OCI-LY1 (cell line): ENCODE results near the gene SYMPK.
A peak's percentile ranks its signal among the peaks of the same experiment; 100 is the strongest.

Experiments
- H2AFZ ChIP-seq: fragments of 200-600 bp; sonication (generic), shearing (Covaris generic); 2 replicates; pipeline ENCODE4 v1.6.0; 2014; ENCODE audit warnings: antibody characterized with exemption, mild to moderate bottlenecking, low read length
- H3F3A ChIP-seq: fragments of 200-600 bp; sonication (generic), shearing (Covaris generic); 2 replicates; pipeline ENCODE4 v1.6.0; 2014; ENCODE audit warnings: mild to moderate bottlenecking, antibody characterized with exemption, low read length, moderate library complexity; ENCODE audit not compliant: insufficient read depth
- H3K27ac ChIP-seq: fragments of 200-600 bp; sonication (generic); 2 replicates; pipeline ENCODE4 v1.5.1; 2014; ENCODE audit warnings: low read length, mixed run types, mild to moderate bottlenecking, low read depth; ENCODE audit not compliant: poor library complexity, severe bottlenecking
- H3K27me3 ChIP-seq: fragments of 200-600 bp; sonication (generic); 2 replicates; pipeline ENCODE4 v1.6.0; 2014; ENCODE audit warnings: antibody characterized with exemption, mild to moderate bottlenecking, low read length, moderate library complexity; ENCODE audit not compliant: insufficient read depth
- H3K36me3 ChIP-seq: fragments of 200-600 bp; sonication (generic); 2 replicates; pipeline ENCODE4 v1.6.1; 2014; ENCODE audit warnings: mild to moderate bottlenecking, antibody characterized with exemption, low read length, moderate library complexity, mixed read lengths; ENCODE audit not compliant: insufficient read depth
- H3K4me1 ChIP-seq: fragments of 200-600 bp; sonication (generic); 2 replicates; pipeline ENCODE4 v1.5.1; 2014; ENCODE audit warnings: mild to moderate bottlenecking, low read length, moderate library complexity; ENCODE audit not compliant: insufficient read depth, severe bottlenecking
- H3K4me2 ChIP-seq: fragments of 200-600 bp; sonication (generic), shearing (Covaris generic); 2 replicates; pipeline ENCODE4 v1.6.1; 2014; ENCODE audit warnings: low read length
- H3K4me3 ChIP-seq: fragments of 200-600 bp; sonication (generic); 2 replicates; pipeline ENCODE4 v1.5.1; 2014; ENCODE audit warnings: low read length, low read depth, mild to moderate bottlenecking, mixed read lengths; ENCODE audit not compliant: poor library complexity, severe bottlenecking
- H3K79me2 ChIP-seq: fragments of 200-600 bp; shearing (Covaris generic); 2 replicates; pipeline ENCODE4 v1.6.1; 2016; ENCODE audit warnings: mixed run types, low read length, mixed read lengths; ENCODE audit not compliant: insufficient read depth
- H3K9ac ChIP-seq: fragments of 200-600 bp; sonication (generic), shearing (Covaris generic); 2 replicates; pipeline ENCODE4 v1.6.1; 2014; ENCODE audit warnings: mild to moderate bottlenecking, low read length, mixed read lengths
- H3K9me2 ChIP-seq: fragments of 200-600 bp; sonication (generic), shearing (Covaris generic); 2 replicates; pipeline ENCODE4 v1.6.1; 2014; ENCODE audit warnings: low read depth, mild to moderate bottlenecking, low read length, mixed read lengths
- H3K9me3 ChIP-seq: fragments of 200-600 bp; shearing (Covaris generic); 2 replicates; pipeline ENCODE4 v1.6.1; 2014; ENCODE audit warnings: low read length, mixed read lengths
- H4K20me1 ChIP-seq: fragments of 200-600 bp; sonication (generic), shearing (Covaris generic); 2 replicates; pipeline ENCODE4 v1.6.0; 2016; ENCODE audit warnings: mild to moderate bottlenecking, low read length; ENCODE audit not compliant: insufficient read depth
- CTCF ChIP-seq: fragments of 200-600 bp; sonication (generic), shearing (Covaris generic); IDR thresholded peaks from 2 replicates; pipeline ENCODE4 v1.5.1; 2017; ENCODE audit warnings: mild to moderate bottlenecking, antibody characterized with exemption, low read length, moderate library complexity, mixed read lengths
- EZH2 ChIP-seq: fragments of 200-600 bp; sonication (generic), shearing (Covaris generic); IDR thresholded peaks from 2 replicates; pipeline ENCODE4 v1.8.0; 2017; ENCODE audit warnings: borderline replicate concordance, mixed run types, mild to moderate bottlenecking, antibody characterized with exemption, low read length, moderate library complexity, mixed read lengths

The SYMPK gene

GRCh38 chr19:45901912-45902650, 39.1 kb upstream of the SYMPK start, which contains the start of gene MYPOP:
MYPOP (minus strand) TSS chr19:45902613; CDS start chr19:45901773, 840 bp downstream.
- H3K9me2 ChIP-seq: no peaks in the 10 kb centered on the region
- H3K27ac ChIP-seq: peak within 1 kb of the TSS; percentile 31
- peak within 1 kb of the TSS; percentile 85 for H3K4me2 ChIP-seq
- no peaks in the 10 kb centered on the region for H3K79me2 ChIP-seq
- H3F3A ChIP-seq: no peaks in the 10 kb centered on the region
- H2AFZ ChIP-seq: no peak within 1 kb of the TSS
- peak within 1 kb of the TSS; percentile 91 for H3K9ac ChIP-seq
- H3K4me3 ChIP-seq: peak within 1 kb of the TSS; percentile 96
- TF ChIP-seq CTCF (no peak), EZH2 (no peak)
- no peaks in the 10 kb centered on the region for H3K27me3 ChIP-seq
- peaks cover 17% of the 10 kb centered on the region for H3K4me1 ChIP-seq
- no peaks in the 10 kb centered on the region for H4K20me1 ChIP-seq
- H3K9me3 ChIP-seq: no peaks in the 10 kb centered on the region
- H3K36me3 ChIP-seq: peaks cover 30% of the 10 kb centered on the region

DNA sequence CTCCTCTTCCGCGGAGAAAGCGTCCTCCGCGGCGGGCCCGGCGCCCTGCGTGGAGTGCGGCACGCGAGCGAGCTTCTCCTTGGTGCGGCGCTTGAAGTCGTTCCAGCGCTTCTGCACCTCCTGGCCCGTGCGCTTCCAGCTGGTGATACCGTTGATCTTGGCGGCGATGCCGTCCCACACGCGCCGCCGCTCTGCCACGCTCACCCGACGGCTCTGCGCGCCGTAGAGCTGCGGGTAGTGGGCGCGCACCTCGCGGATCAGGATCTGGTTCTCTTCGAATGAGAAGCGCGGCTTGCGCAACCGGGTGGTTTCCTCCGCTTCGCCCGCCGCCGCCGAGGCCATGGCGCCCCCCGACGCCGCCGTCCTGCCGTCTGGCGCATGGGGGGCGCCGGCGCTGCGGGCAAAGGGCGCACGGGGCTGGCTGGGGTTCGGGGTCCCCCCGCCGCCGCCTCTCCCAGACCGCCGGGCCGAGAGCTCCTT, 38.5 kb upstream of the SYMPK start:
- Histone ChIP-seq H3K4me1 (peaks cover 17% of the 10 kb centered on the region), H3K36me3 (peaks cover 31% of the 10 kb centered on the region), H3K4me3 (peak overlapping the region; percentile 96), H3F3A (no peaks in the 10 kb centered on the region), H3K79me2 (no peaks in the 10 kb centered on the region), H3K9ac (peak overlapping the region; percentile 91), H3K9me2 (no peaks in the 10 kb centered on the region), H2AFZ (no peak overlapping the region), H3K9me3 (no peaks in the 10 kb centered on the region), H4K20me1 (no peaks in the 10 kb centered on the region), H3K4me2 (peak overlapping the region; percentile 84), H3K27ac (no peak overlapping the region), H3K27me3 (no peaks in the 10 kb centered on the region)
- TF ChIP-seq EZH2 (no peak), CTCF (no peak)

GRCh38 chr19:45900738-45901431, 37.9 kb upstream of the SYMPK start:
- Histone ChIP-seq H3K4me1 (peaks cover 17% of the 10 kb centered on the region), H2AFZ (no peak overlapping the region), H3F3A (no peaks in the 10 kb centered on the region), H3K4me3 (peak overlapping the region; percentile 96), H3K27me3 (no peaks in the 10 kb centered on the region), H4K20me1 (no peaks in the 10 kb centered on the region), H3K27ac (peak overlapping the region; percentile 37), H3K9me2 (no peaks in the 10 kb centered on the region), H3K9ac (peak overlapping the region; percentile 91; the same call in 1 of the 2 replicates), H3K36me3 (peaks cover 35% of the 10 kb centered on the region), H3K79me2 (no peaks in the 10 kb centered on the region), H3K4me2 (peak overlapping the region; percentile 84), H3K9me3 (no peaks in the 10 kb centered on the region)
- TF ChIP-seq CTCF (no peak), EZH2 (no peak)
